Caco-2 (cell line): ENCODE measurements around the gene CIT. TPM values are rescaled to one million over a fixed set of nuclear protein-coding genes. Genes with fewer than 3 reads are reported as not detected.

Experiments
- BruUV-seq: library from RNA; stranded (reverse); fragments of 400-500 nt; replicated peaks from 2 replicates; lab custom pipeline; 2021; lab: Mats Ljungman, UMichigan
- CTCF ChIA-PET: fragments of 300-600 bp; sonication (Branson Sonifier 250); formaldehyde crosslinking; loops from one replicate; lab custom pipeline; 2022; ENCODE audit warnings: antibody characterized with exemption; lab: Charles Lee
- POLR2A ChIA-PET: fragments of 300-600 bp; sonication (Branson Sonifier 250); formaldehyde crosslinking; loops from one replicate; lab custom pipeline; 2022; ENCODE audit warnings: antibody characterized with exemption; lab: Charles Lee
- DNase-seq, 2 experiments: peaks; one replicate each; pipeline versions ENCODE4 v3.0.0 to v3.0.0-alpha.2; 2020 to 2022
- H3K27me3 ChIP-seq: replicated peaks from 2 replicates; pipeline ENCODE4 v1.6.0; 2011; ENCODE audit warnings: low read length; ENCODE audit not compliant: control insufficient read depth, insufficient read depth
- H3K36me3 ChIP-seq: 2 replicates; pipeline ENCODE4 v1.5.1; 2011; ENCODE audit warnings: low read length; ENCODE audit not compliant: control insufficient read depth, insufficient read depth
- H3K4me1 ChIP-seq: fragments of 250-450 bp; sonication (Bioruptor Pico); 2 replicates; pipeline ENCODE4 v1.5.1; 2020; ENCODE audit warnings: mild to moderate bottlenecking
- H3K4me3 ChIP-seq: 2 replicates; pipeline ENCODE4 v1.5.1; 2011; ENCODE audit warnings: low read depth, mild to moderate bottlenecking, control low read depth, low read length
- H3K9me3 ChIP-seq: fragments of 250-450 bp; sonication (Bioruptor Pico); 2 replicates; pipeline ENCODE4 v1.5.1; 2020; ENCODE audit warnings: mild to moderate bottlenecking, moderate library complexity
- H3K27ac Mint-ChIP-seq: one replicate; pipeline ENCODE4 v1.8.0; 2022; ENCODE audit warnings: mixed read lengths; ENCODE audit not compliant: unreplicated experiment
- H3K27me3 Mint-ChIP-seq: one replicate; pipeline ENCODE4 v1.8.0; 2022; ENCODE audit warnings: mixed read lengths; ENCODE audit not compliant: insufficient read depth, unreplicated experiment
- H3K36me3 Mint-ChIP-seq: one replicate; pipeline ENCODE4 v1.8.0; 2022; ENCODE audit warnings: mild to moderate bottlenecking, mixed read lengths; ENCODE audit not compliant: insufficient read depth, unreplicated experiment
- H3K4me1 Mint-ChIP-seq: one replicate; pipeline ENCODE4 v1.8.0; 2022; ENCODE audit warnings: low read depth, mixed read lengths; ENCODE audit not compliant: unreplicated experiment
- H3K4me3 Mint-ChIP-seq: one replicate; pipeline ENCODE4 v1.8.0; 2022; ENCODE audit warnings: mild to moderate bottlenecking, moderate library complexity, mixed read lengths; ENCODE audit not compliant: unreplicated experiment
- H3K9me3 Mint-ChIP-seq: one replicate; pipeline ENCODE4 v1.8.0; 2022; ENCODE audit warnings: mixed read lengths; ENCODE audit not compliant: unreplicated experiment
- CTCF ChIP-seq, 2 experiments: fragments of 200-600 bp in 1 of 2; IDR thresholded peaks; 1 replicate in 1 of 2; 2 replicates in 1 of 2; pipeline versions ENCODE4 v1.5.1 to v1.8.0; 2011 to 2022; ENCODE audit warnings: antibody characterized with exemption in 1 of 2, control low read depth in 1 of 2, inconsistent platforms in 1 of 2, low read depth in 1 of 2, low read length in 1 of 2, mild to moderate bottlenecking in 1 of 2, moderate library complexity in 1 of 2; ENCODE audit not compliant: insufficient read depth in 1 of 2, severe bottlenecking in 1 of 2, unreplicated experiment in 1 of 2
- intact Hi-C: fragments of 100-400 bp; cut with micrococcal nuclease; formaldehyde crosslinking; loops from one replicate; pipeline ENCODE4 v1.10.0; 2022; ENCODE audit not compliant: unreplicated experiment
- total RNA-seq: library from RNA; stranded (reverse); gene quantifications from 2 replicates; pipeline ENCODE4 v1.2.3, GENCODE V29; 2022

CIT gene
- total RNA-seq, 1 experiment from 2014 or later, result 55.9 TPM

DNA sequence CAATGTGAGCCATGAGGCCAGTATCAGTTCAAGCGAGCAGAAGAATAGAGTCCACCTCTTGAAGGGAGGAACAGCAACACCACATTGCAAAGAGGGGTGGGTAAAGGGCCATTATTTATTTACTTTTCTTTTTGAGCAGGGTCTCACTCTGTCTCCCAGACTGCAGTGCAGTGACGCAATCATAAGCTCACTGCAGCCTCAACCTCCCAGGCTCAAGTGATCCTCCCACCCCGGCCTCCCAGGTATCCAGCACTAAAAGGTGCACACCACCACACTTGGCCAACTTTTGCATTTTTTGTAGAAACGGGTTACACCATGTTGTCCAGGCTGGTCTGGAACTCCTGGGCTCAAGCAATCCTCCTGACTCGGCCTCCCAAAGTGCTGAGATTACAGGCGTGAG, 42.9 kb upstream of the CIT start:
- Histone ChIP-seq H3K9me3 (no peaks in the 10 kb centered on the region), H3K36me3 (no peaks in the 10 kb centered on the region), H3K4me3 (no peak overlapping the region), H3K27me3 (no peaks in the 10 kb centered on the region), H3K4me1 (no peaks in the 10 kb centered on the region)
- ChIA-PET CTCF (no interaction called here), POLR2A (no interaction called here)
- no peak for DNase-seq
- H3K27me3 Mint-ChIP-seq, result no peaks in the 10 kb centered on the region
- H3K27ac Mint-ChIP-seq, result no peak overlapping the region
- no peak for TF ChIP-seq CTCF (IDR thresholded peaks at IDR 0.05; ENCODE audit: insufficient read depth in 1 of 2, low read depth in 1 of 2, low read length in 1 of 2, severe bottlenecking in 1 of 2, unreplicated experiment in 1 of 2)
- H3K4me3 Mint-ChIP-seq, result no peak overlapping the region
- BruUV-seq, result no TSS peak
- no peaks in the 10 kb centered on the region for H3K36me3 Mint-ChIP-seq
- no peaks in the 10 kb centered on the region for H3K9me3 Mint-ChIP-seq
- intact Hi-C loops, result no loop called here
- peaks cover 2% of the 10 kb centered on the region for H3K4me1 Mint-ChIP-seq

GRCh38 chr12:119915894-119916510, 38.9 kb upstream of the CIT start:
- H3K27ac Mint-ChIP-seq, result no peak overlapping the region
- no peak for DNase-seq
- no TSS peak for BruUV-seq
- no peaks in the 10 kb centered on the region for H3K27me3 Mint-ChIP-seq
- H3K4me1 Mint-ChIP-seq, result peaks cover 6% of the 10 kb centered on the region
- POLR2A ChIA-PET, result no interaction called here
- Histone ChIP-seq H3K4me1 (0 out of 2 replicates have a peak, but pooled peaks cover 6% of the 10 kb centered on the region), H3K27me3 (no peaks in the 10 kb centered on the region), H3K36me3 (no peaks in the 10 kb centered on the region), H3K9me3 (no peaks in the 10 kb centered on the region), H3K4me3 (no peak overlapping the region)
- CTCF ChIA-PET, result no interaction called here
- no peaks in the 10 kb centered on the region for H3K36me3 Mint-ChIP-seq
- H3K9me3 Mint-ChIP-seq, result no peaks in the 10 kb centered on the region
- no peak overlapping the region for H3K4me3 Mint-ChIP-seq
- no peak for TF ChIP-seq CTCF (IDR thresholded peaks at IDR 0.05; ENCODE audit: insufficient read depth in 1 of 2, low read depth in 1 of 2, low read length in 1 of 2, severe bottlenecking in 1 of 2, unreplicated experiment in 1 of 2)
- intact Hi-C loops, result no loop called here

- H3K36me3 Mint-ChIP-seq, result no peaks in the 10 kb centered on the region
- 0 out of 2 replicates have a peak, but pooled peaks cover 6% of the 10 kb centered on the region for H3K4me1 ChIP-seq
- H3K36me3 ChIP-seq, result no peaks in the 10 kb centered on the region
- no peak overlapping the region for H3K4me3 ChIP-seq
- POLR2A ChIA-PET, result no interaction called here
- TF ChIP-seq CTCF (IDR thresholded peaks at IDR 0.05; ENCODE audit: insufficient read depth in 1 of 2, low read depth in 1 of 2, low read length in 1 of 2, severe bottlenecking in 1 of 2, unreplicated experiment in 1 of 2), result no peak
- no peak overlapping the region for H3K27ac Mint-ChIP-seq
- CTCF ChIA-PET, result no interaction called here
- no TSS peak for BruUV-seq
- DNase-seq, result no peak
- H3K9me3 ChIP-seq, result no peaks in the 10 kb centered on the region
- no peaks in the 10 kb centered on the region for H3K27me3 ChIP-seq
- no peaks in the 10 kb centered on the region for H3K27me3 Mint-ChIP-seq
- H3K9me3 Mint-ChIP-seq, result no peaks in the 10 kb centered on the region
- H3K4me1 Mint-ChIP-seq, result peaks cover 6% of the 10 kb centered on the region
- intact Hi-C loops, result no loop called here
- no peak overlapping the region for H3K4me3 Mint-ChIP-seq
These were observed 37.5 kb upstream of the CIT start for GRCh38 chr12:119914666-119915065.
